GM23338 (cell line): ENCODE data around the gene CFAP92. TPM values are rescaled to one million over a fixed set of nuclear protein-coding genes. Genes with fewer than 3 reads are reported as not detected.

Source experiments
- ATAC-seq: fragments of 200-7000 bp; cut with Tn5 transposase; 3 replicates; pipeline ENCODE4 v1.9.1; 2020
- DNase-seq: peaks from one replicate; pipeline ENCODE4 v3.0.0-alpha.2; 2015; ENCODE audit warnings: low spot score
- H2AFZ ChIP-seq: fragments of 200-600 bp; sonication (generic); 2 replicates; pipeline ENCODE4 v1.8.0; 2016; ENCODE audit warnings: antibody characterized with exemption, mild to moderate bottlenecking, moderate library complexity
- H3F3A ChIP-seq: fragments of 200-600 bp; sonication (generic); replicated peaks from 2 replicates; pipeline ENCODE4 v1.8.0; 2017; ENCODE audit warnings: antibody characterized with exemption, mixed run types, low read depth
- H3K27ac ChIP-seq: fragments of 200-600 bp; sonication (generic); 2 replicates; pipeline ENCODE4 v1.6.1; 2016; ENCODE audit warnings: low read depth
- H3K27me3 ChIP-seq: fragments of 200-600 bp; sonication (generic); 2 replicates; pipeline ENCODE4 v1.8.0; 2016; ENCODE audit warnings: mild to moderate bottlenecking, mixed run types, moderate library complexity; ENCODE audit not compliant: insufficient read depth
- H3K36me3 ChIP-seq: fragments of 200-600 bp; sonication (generic); 2 replicates; pipeline ENCODE4 v1.8.0; 2016; ENCODE audit warnings: mild to moderate bottlenecking; ENCODE audit not compliant: insufficient read depth
- H3K4me1 ChIP-seq: fragments of 200-600 bp; sonication (generic); 2 replicates; pipeline ENCODE4 v1.8.0; 2016; ENCODE audit warnings: mild to moderate bottlenecking, moderate library complexity; ENCODE audit not compliant: insufficient read depth
- H3K4me2 ChIP-seq: fragments of 200-600 bp; sonication (generic); 2 replicates; pipeline ENCODE4 v1.7.1; 2017; ENCODE audit warnings: mixed run types
- H3K4me3 ChIP-seq: fragments of 200-600 bp; sonication (generic); 2 replicates; pipeline ENCODE4 v1.6.1; 2016; ENCODE audit warnings: mixed run types
- H3K79me2 ChIP-seq: fragments of 200-600 bp; sonication (generic); replicated peaks from 2 replicates; pipeline ENCODE4 v1.8.0; 2017; ENCODE audit warnings: mild to moderate bottlenecking; ENCODE audit not compliant: insufficient read depth
- H3K9me2 ChIP-seq: fragments of 200-600 bp; sonication (generic); 2 replicates; pipeline ENCODE4 v1.8.0; 2017; ENCODE audit not compliant: insufficient read depth
- H4K20me1 ChIP-seq: fragments of 200-600 bp; sonication (generic); replicated peaks from 2 replicates; pipeline ENCODE4 v1.8.0; 2017; ENCODE audit warnings: mild to moderate bottlenecking; ENCODE audit not compliant: insufficient read depth
- H3K27ac Mint-ChIP-seq: 2 replicates; pipeline ENCODE4 v1.8.0; 2020; ENCODE audit warnings: inconsistent platforms, mild to moderate bottlenecking, moderate library complexity, mixed read lengths
- H3K27me3 Mint-ChIP-seq: 3 replicates; pipeline ENCODE4 v1.8.0; 2022; ENCODE audit warnings: low read depth, mild to moderate bottlenecking, moderate library complexity, mixed read lengths, inconsistent platforms; ENCODE audit not compliant: insufficient read depth, poor library complexity
- H3K36me3 Mint-ChIP-seq: 3 replicates; pipeline ENCODE4 v1.8.0; 2021; ENCODE audit warnings: low read depth, mild to moderate bottlenecking, inconsistent platforms, moderate library complexity, mixed read lengths
- H3K4me1 Mint-ChIP-seq: 3 replicates; pipeline ENCODE4 v1.8.0; 2020; ENCODE audit warnings: mild to moderate bottlenecking, inconsistent platforms, mixed read lengths
- H3K4me3 Mint-ChIP-seq: 3 replicates; pipeline ENCODE4 v1.8.0; 2021; ENCODE audit warnings: moderate library complexity, mild to moderate bottlenecking, inconsistent platforms, mixed read lengths
- H3K9me3 Mint-ChIP-seq: 3 replicates; pipeline ENCODE4 v1.8.0; 2020; ENCODE audit warnings: moderate library complexity, mild to moderate bottlenecking, inconsistent platforms, mixed read lengths
- CREB1 ChIP-seq: fragments of 250-450 bp; sonication (Bioruptor Pico); IDR thresholded peaks from 2 replicates; pipeline ENCODE4 v1.5.0; 2020; ENCODE audit warnings: low read depth, mild to moderate bottlenecking, moderate library complexity
- EZH2 ChIP-seq: fragments of 200-600 bp; sonication (generic); IDR thresholded peaks from one replicate; pipeline ENCODE4 v1.8.0; 2017; ENCODE audit warnings: antibody characterized with exemption, mild to moderate bottlenecking, low read depth; ENCODE audit not compliant: unreplicated experiment
- EZH2phosphoT487 ChIP-seq: fragments of 200-600 bp; sonication (generic); IDR thresholded peaks from one replicate; pipeline ENCODE4 v1.8.1; 2018; ENCODE audit warnings: antibody characterized with exemption; ENCODE audit not compliant: unreplicated experiment
- JUNB ChIP-seq: IDR thresholded peaks from one replicate; pipeline ENCODE4 v1.6.1; 2016; ENCODE audit warnings: antibody characterized with exemption; ENCODE audit not compliant: unreplicated experiment
- NANOG ChIP-seq: IDR thresholded peaks from 2 replicates; pipeline ENCODE4 v1.6.1; 2016; ENCODE audit warnings: antibody characterized with exemption, borderline replicate concordance
- POLR2AphosphoS5 ChIP-seq: IDR thresholded peaks from 2 replicates; pipeline ENCODE4 v1.6.1; 2016; ENCODE audit warnings: antibody characterized with exemption, low read depth
- STAT1 ChIP-seq: IDR thresholded peaks from one replicate; pipeline ENCODE4 v1.6.1; 2016; ENCODE audit warnings: antibody characterized with exemption; ENCODE audit not compliant: unreplicated experiment
- ZNF114 ChIP-seq: fragments of 250-450 bp; sonication (Bioruptor Pico); IDR thresholded peaks from 2 replicates; pipeline ENCODE4 v1.5.0; 2020; ENCODE audit warnings: mild to moderate bottlenecking, moderate library complexity
- ZNF331 ChIP-seq: fragments of 250-450 bp; sonication (Bioruptor Pico); IDR thresholded peaks from 2 replicates; pipeline ENCODE4 v1.5.0; 2020; ENCODE audit warnings: low read depth, mild to moderate bottlenecking, moderate library complexity
- polyA plus RNA-seq: library from polyadenylated mRNA; unstranded; fragments of >200 nt; fragmentation: Nextera tagmentation; extraction: Ambion mirVana; gene quantifications from 2 replicates; pipeline ENCODE4 v1.2.1, GENCODE V29; 2016
- total RNA-seq: library from RNA; depleted of rRNA; stranded (reverse); fragments of >200 nt; shearing (Covaris generic); gene quantifications from 2 replicates; pipeline ENCODE4 v1.2.3, GENCODE V29; 2014
- TF ChIP-seq, protein P1 (sequence below): fragments of 250-450 bp; sonication (Bioruptor Pico); IDR thresholded peaks from 2 replicates; pipeline ENCODE4 v1.5.0; 2020; ENCODE audit warnings: mild to moderate bottlenecking, moderate library complexity
- TF ChIP-seq, protein P2 (sequence below): IDR thresholded peaks from 2 replicates; pipeline ENCODE4 v1.6.1; 2016; ENCODE audit warnings: antibody characterized with exemption

CFAP92 gene
- total and polyA plus RNA-seq, 2 experiments from 2014 or later, result 1.6 to 2.3 TPM

DNA sequence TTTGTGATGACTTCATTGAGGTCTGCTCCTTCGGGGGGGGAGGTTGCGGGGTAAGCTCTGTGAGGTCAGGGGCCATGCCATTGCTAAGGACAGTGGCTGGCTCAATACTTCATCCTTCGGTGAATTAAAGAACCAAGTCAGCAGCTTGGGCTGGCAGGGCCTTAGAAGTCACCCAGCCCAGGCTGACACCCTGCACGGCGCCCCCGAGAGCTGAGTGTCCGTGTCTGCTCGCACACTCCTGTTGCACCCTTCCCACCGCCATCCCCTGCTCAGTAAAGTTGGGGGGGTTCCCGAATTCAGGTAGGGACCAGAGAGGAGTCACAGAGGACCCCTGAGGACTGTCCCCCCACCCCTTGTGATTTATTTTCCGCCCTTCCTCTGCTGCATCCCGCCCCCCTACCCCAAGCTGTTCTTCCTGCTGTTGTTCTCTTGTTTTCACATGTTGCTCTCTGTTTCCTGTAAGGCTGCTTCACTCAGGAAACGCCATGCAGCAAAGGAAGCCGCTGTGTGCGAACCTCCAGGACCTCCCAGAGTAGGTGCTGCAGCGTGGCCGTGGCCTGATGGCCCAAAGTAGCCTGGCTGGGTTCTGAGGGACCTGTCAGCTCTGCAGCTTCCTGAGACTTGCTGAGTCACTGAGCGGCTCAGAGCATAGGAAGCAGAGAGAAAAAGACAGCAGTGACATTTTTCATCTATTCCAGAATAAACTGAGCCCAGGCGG is 21.7 kb upstream of the CFAP92 start:
- H3K27ac ChIP-seq, result no peak overlapping the region
- no peaks in the 10 kb centered on the region; the same call in 1 of the 2 replicates for H3K4me1 ChIP-seq
- no peaks in the 10 kb centered on the region for H3K9me2 ChIP-seq
- no peak overlapping the region for H3K4me2 ChIP-seq
- no peak overlapping the region for H3K4me3 ChIP-seq
- Mint-ChIP-seq H3K27me3 (peaks cover 6% of the 10 kb centered on the region), H3K4me3 (no peak overlapping the region), H3K27ac (peak overlapping the region; percentile 53), H3K36me3 (no peaks in the 10 kb centered on the region; the same call in 2 of the 3 replicates), H3K9me3 (no peaks in the 10 kb centered on the region), H3K4me1 (peaks cover 9% of the 10 kb centered on the region; the same call in 2 of the 3 replicates)
- ATAC-seq (no peak; the same call in 1 of the 3 replicates), DNase-seq (no peak)
- TF ChIP-seq EZH2phosphoT487 (no peak), JUNB (no peak), ZNF331 (CRISPR knock-in tag) (no peak), NANOG (no peak), CREB1 (CRISPR knock-in tag) (no peak), POLR2AphosphoS5 (no peak), STAT1 (no peak), EZH2 (no peak), ZNF114 (no peak)
- TF ChIP-seq, protein P1, sequence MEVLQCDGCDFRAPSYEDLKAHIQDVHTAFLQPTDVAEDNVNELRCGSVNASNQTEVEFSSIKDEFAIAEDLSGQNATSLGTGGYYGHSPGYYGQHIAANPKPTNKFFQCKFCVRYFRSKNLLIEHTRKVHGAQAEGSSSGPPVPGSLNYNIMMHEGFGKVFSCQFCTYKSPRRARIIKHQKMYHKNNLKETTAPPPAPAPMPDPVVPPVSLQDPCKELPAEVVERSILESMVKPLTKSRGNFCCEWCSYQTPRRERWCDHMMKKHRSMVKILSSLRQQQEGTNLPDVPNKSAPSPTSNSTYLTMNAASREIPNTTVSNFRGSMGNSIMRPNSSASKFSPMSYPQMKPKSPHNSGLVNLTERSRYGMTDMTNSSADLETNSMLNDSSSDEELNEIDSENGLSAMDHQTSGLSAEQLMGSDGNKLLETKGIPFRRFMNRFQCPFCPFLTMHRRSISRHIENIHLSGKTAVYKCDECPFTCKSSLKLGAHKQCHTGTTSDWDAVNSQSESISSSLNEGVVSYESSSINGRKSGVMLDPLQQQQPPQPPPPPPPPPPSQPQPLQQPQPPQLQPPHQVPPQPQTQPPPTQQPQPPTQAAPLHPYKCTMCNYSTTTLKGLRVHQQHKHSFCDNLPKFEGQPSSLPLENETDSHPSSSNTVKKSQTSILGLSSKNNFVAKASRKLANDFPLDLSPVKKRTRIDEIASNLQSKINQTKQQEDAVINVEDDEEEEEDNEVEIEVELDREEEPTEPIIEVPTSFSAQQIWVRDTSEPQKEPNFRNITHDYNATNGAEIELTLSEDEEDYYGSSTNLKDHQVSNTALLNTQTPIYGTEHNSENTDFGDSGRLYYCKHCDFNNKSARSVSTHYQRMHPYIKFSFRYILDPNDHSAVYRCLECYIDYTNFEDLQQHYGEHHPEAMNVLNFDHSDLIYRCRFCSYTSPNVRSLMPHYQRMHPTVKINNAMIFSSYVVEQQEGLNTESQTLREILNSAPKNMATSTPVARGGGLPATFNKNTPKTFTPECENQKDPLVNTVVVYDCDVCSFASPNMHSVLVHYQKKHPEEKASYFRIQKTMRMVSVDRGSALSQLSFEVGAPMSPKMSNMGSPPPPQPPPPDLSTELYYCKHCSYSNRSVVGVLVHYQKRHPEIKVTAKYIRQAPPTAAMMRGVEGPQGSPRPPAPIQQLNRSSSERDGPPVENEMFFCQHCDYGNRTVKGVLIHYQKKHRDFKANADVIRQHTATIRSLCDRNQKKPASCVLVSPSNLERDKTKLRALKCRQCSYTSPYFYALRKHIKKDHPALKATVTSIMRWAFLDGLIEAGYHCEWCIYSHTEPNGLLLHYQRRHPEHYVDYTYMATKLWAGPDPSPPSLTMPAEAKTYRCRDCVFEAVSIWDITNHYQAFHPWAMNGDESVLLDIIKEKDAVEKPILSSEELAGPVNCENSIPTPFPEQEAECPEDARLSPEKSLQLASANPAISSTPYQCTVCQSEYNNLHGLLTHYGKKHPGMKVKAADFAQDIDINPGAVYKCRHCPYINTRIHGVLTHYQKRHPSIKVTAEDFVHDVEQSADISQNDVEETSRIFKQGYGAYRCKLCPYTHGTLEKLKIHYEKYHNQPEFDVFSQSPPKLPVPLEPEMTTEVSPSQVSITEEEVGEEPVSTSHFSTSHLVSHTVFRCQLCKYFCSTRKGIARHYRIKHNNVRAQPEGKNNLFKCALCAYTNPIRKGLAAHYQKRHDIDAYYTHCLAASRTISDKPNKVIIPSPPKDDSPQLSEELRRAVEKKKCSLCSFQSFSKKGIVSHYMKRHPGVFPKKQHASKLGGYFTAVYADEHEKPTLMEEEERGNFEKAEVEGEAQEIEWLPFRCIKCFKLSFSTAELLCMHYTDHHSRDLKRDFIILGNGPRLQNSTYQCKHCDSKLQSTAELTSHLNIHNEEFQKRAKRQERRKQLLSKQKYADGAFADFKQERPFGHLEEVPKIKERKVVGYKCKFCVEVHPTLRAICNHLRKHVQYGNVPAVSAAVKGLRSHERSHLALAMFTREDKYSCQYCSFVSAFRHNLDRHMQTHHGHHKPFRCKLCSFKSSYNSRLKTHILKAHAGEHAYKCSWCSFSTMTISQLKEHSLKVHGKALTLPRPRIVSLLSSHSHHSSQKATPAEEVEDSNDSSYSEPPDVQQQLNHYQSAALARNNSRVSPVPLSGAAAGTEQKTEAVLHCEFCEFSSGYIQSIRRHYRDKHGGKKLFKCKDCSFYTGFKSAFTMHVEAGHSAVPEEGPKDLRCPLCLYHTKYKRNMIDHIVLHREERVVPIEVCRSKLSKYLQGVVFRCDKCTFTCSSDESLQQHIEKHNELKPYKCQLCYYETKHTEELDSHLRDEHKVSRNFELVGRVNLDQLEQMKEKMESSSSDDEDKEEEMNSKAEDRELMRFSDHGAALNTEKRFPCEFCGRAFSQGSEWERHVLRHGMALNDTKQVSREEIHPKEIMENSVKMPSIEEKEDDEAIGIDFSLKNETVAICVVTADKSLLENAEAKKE (CRISPR knock-in tag), result no peak
- TF ChIP-seq, protein P2, sequence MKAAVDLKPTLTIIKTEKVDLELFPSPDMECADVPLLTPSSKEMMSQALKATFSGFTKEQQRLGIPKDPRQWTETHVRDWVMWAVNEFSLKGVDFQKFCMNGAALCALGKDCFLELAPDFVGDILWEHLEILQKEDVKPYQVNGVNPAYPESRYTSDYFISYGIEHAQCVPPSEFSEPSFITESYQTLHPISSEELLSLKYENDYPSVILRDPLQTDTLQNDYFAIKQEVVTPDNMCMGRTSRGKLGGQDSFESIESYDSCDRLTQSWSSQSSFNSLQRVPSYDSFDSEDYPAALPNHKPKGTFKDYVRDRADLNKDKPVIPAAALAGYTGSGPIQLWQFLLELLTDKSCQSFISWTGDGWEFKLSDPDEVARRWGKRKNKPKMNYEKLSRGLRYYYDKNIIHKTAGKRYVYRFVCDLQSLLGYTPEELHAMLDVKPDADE, result no peak
- no peaks in the 10 kb centered on the region for H3F3A ChIP-seq
- H3K79me2 ChIP-seq, result no peaks in the 10 kb centered on the region
- no peaks in the 10 kb centered on the region for H4K20me1 ChIP-seq
- H3K36me3 ChIP-seq, result no peaks in the 10 kb centered on the region
- no peaks in the 10 kb centered on the region for H3K27me3 ChIP-seq
- 0 out of 2 replicates have a peak overlapping the region, but pooled peaks have one; percentile 18 for H2AFZ ChIP-seq
